ENCODE results near the gene CORO2A. TPM values are rescaled to one million over a fixed set of nuclear protein-coding genes. Genes with fewer than 3 reads are reported as not detected.

CORO2A gene
- total RNA-seq, result 10 to 100 TPM; 14.9 to 20.4 TPM
- 10 to 100 TPM in 1 of 6 donors, 1 to 10 TPM in 5; 8.1 to 10.2 (median 8.7) TPM for polyA plus RNA-seq (ENCODE audit: insufficient read length in 6 of 6)
- long read RNA-seq, donor 1, full-length matches to known transcripts, result 1 of 1 reads
- long read RNA-seq, donor 1, partial matches to known transcripts, result 0 of 1 reads
- long read RNA-seq, donor 1, other reads (novel, unspliced or antisense), result 0 of 1 reads
- long read RNA-seq, donor 2, full-length matches to known transcripts, result 2 of 2 reads
- long read RNA-seq, donor 2, partial matches to known transcripts, result 0 of 2 reads
- long read RNA-seq, donor 2, other reads (novel, unspliced or antisense), result 0 of 2 reads
- long read RNA-seq, donor 3, full-length matches to known transcripts, result 1 of 1 reads
- long read RNA-seq, donor 3, partial matches to known transcripts, result 0 of 1 reads
- long read RNA-seq, donor 3, other reads (novel, unspliced or antisense), result 0 of 1 reads
- long read RNA-seq, donor 4, full-length matches to known transcripts, result 7 of 13 reads
- long read RNA-seq, donor 4, partial matches to known transcripts, result 6 of 13 reads
- long read RNA-seq, donor 4, other reads (novel, unspliced or antisense), result 0 of 13 reads
- long read RNA-seq, donor 5, full-length matches to known transcripts, result 2 of 2 reads
- long read RNA-seq, donor 5, partial matches to known transcripts, result 0 of 2 reads
- long read RNA-seq, donor 5, other reads (novel, unspliced or antisense), result 0 of 2 reads
- long read RNA-seq, donor 6, full-length matches to known transcripts, result 3 of 3 reads
- long read RNA-seq, donor 6, partial matches to known transcripts, result 0 of 3 reads
- long read RNA-seq, donor 6, other reads (novel, unspliced or antisense), result 0 of 3 reads
- long read RNA-seq, donor 7, full-length matches to known transcripts, result 2 of 2 reads
- long read RNA-seq, donor 7, partial matches to known transcripts, result 0 of 2 reads
- long read RNA-seq, donor 7, other reads (novel, unspliced or antisense), result 0 of 2 reads
- long read RNA-seq, donor 8, full-length matches to known transcripts, result 2 of 2 reads
- long read RNA-seq, donor 8, partial matches to known transcripts, result 0 of 2 reads
- long read RNA-seq, donor 8, other reads (novel, unspliced or antisense), result 0 of 2 reads
- long read RNA-seq, donor 9, result 0 reads
- long read RNA-seq, donor 10, full-length matches to known transcripts, result 3 of 7 reads
- long read RNA-seq, donor 10, partial matches to known transcripts, result 2 of 7 reads
- long read RNA-seq, donor 10, other reads (novel, unspliced or antisense), result 2 of 7 reads
- long read RNA-seq, donor 11, result 0 reads
- long read RNA-seq, donor 12, full-length matches to known transcripts, result 3 of 3 reads
- long read RNA-seq, donor 12, partial matches to known transcripts, result 0 of 3 reads
- long read RNA-seq, donor 12, other reads (novel, unspliced or antisense), result 0 of 3 reads

GRCh38 chr9:98192503-98193335 lies at the start of gene CORO2A:
Gene CORO2A, minus strand, starts transcription at chr9:98192637. Its CDS starts 34,977 bp downstream, at chr9:98157660.
- peaks cover 0 to 17% of the 10 kb centered on the region in 2 donors for H3K36me3 ChIP-seq
- peak within 1 kb of the TSS; percentile 39 to 65 for H3K4me3 ChIP-seq
- H3K9me3 ChIP-seq, result no peaks in the 10 kb centered on the region
- H3K27me3 ChIP-seq, result peaks cover 0 to 4% of the 10 kb centered on the region in 2 donors
- peak; percentile 54 to 96 (median 81) for DNase-seq
- peak in 1 of 2 donors; percentile 30 for TF ChIP-seq CTCF (IDR thresholded peaks at IDR 0.05)
- intact Hi-C loops (cut with DNase I), result no loop called here
- H3K4me1 ChIP-seq, result peaks cover 3 to 23% of the 10 kb centered on the region in 2 donors
- peak; percentile 88 for ATAC-seq
- H3K27ac ChIP-seq, result peak within 1 kb of the TSS; percentile 76 to 77

- no peaks in the 10 kb centered on the region for H3K9me3 ChIP-seq
- H3K36me3 ChIP-seq, result peaks cover 0 to 80% of the 10 kb centered on the region in 2 donors
- ATAC-seq, result peak; percentile 14
- H3K27ac ChIP-seq, result peak overlapping the region; percentile 33 to 81
- no peak for TF ChIP-seq CTCF (IDR thresholded peaks at IDR 0.05)
- H3K4me1 ChIP-seq, result peaks cover 16 to 72% of the 10 kb centered on the region in 2 donors
- DNase-seq, result no peak
- H3K4me3 ChIP-seq, result no peak overlapping the region
- H3K27me3 ChIP-seq, result no peaks in the 10 kb centered on the region
- intact Hi-C loops (cut with DNase I), result no loop called here
These were observed 49.2 kb upstream of the CORO2A start for GRCh38 chr9:98241357-98242300.

GRCh38 chr9:98240475-98240874 lies 48.0 kb upstream of the CORO2A start:
- no peaks in the 10 kb centered on the region for H3K27me3 ChIP-seq
- H3K36me3 ChIP-seq, result peaks cover 0 to 87% of the 10 kb centered on the region in 2 donors
- peak overlapping the region in 1 of 2 donors; percentile 81 for H3K27ac ChIP-seq
- H3K4me3 ChIP-seq, result no peak overlapping the region
- intact Hi-C loops (cut with DNase I), result no loop called here
- ATAC-seq (peak; percentile 54), DNase-seq (no peak)
- H3K9me3 ChIP-seq, result no peaks in the 10 kb centered on the region
- peaks cover 12 to 69% of the 10 kb centered on the region in 2 donors for H3K4me1 ChIP-seq
- no peak for TF ChIP-seq CTCF (IDR thresholded peaks at IDR 0.05)
